ENCODE data around the gene DPH1.

GRCh38 chr17:2023692-2024571 lies 6.0 kb upstream of the DPH1 start:
- TF ChIP-seq, protein P1, sequence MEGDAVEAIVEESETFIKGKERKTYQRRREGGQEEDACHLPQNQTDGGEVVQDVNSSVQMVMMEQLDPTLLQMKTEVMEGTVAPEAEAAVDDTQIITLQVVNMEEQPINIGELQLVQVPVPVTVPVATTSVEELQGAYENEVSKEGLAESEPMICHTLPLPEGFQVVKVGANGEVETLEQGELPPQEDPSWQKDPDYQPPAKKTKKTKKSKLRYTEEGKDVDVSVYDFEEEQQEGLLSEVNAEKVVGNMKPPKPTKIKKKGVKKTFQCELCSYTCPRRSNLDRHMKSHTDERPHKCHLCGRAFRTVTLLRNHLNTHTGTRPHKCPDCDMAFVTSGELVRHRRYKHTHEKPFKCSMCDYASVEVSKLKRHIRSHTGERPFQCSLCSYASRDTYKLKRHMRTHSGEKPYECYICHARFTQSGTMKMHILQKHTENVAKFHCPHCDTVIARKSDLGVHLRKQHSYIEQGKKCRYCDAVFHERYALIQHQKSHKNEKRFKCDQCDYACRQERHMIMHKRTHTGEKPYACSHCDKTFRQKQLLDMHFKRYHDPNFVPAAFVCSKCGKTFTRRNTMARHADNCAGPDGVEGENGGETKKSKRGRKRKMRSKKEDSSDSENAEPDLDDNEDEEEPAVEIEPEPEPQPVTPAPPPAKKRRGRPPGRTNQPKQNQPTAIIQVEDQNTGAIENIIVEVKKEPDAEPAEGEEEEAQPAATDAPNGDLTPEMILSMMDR (IDR thresholded peaks at IDR 0.05) = no peak
- TF ChIP-seq POLR2A (IDR thresholded peaks at IDR 0.05) = no peak
